ENCODE results near the gene JAG2.
"Not testable (repeated sequence)": the region's sequence is repeated elsewhere in the genome, so short reads cannot be mapped to it uniquely, and the experiment has no call there.

Gene JAG2

GRCh38 chr14:105137481-105138020 lies 31.0 kb downstream of the JAG2 start:
- DNase-seq, result no peak

GRCh38 chr14:105136401-105137322 lies 31.9 kb downstream of the JAG2 start:
- no peak for DNase-seq

- no peak for DNase-seq
Measured at GRCh38 chr14:105135700-105136395, 32.7 kb downstream of the JAG2 start.

GRCh38 chr14:105132921-105133654 lies 35.5 kb downstream of the JAG2 start:
- DNase-seq, result no peak

GRCh38 chr14:105131241-105131640 lies 37.3 kb downstream of the JAG2 start:
- DNase-seq, result no peak

- DNase-seq, result no peak
Measured at GRCh38 chr14:105128059-105128458, 40.5 kb downstream of the JAG2 start.

GRCh38 chr14:105126981-105127329 lies 41.6 kb downstream of the JAG2 start:
- no peak for DNase-seq

- DNase-seq, result no peak
Measured at GRCh38 chr14:105126126-105126980, 42.2 kb downstream of the JAG2 start.

- DNase-seq, result no peak
Measured at GRCh38 chr14:105124823-105125222, 43.8 kb downstream of the JAG2 start.

- DNase-seq, result no peak
Measured at GRCh38 chr14:105123981-105124765, 44.4 kb downstream of the JAG2 start.

GRCh38 chr14:105123064-105123665 lies 45.4 kb downstream of the JAG2 start:
- no peak for DNase-seq

GRCh38 chr14:105120056-105120455 lies 48.5 kb downstream of the JAG2 start:
- no peak for DNase-seq

GRCh38 chr14:105119408-105120025 lies 49.1 kb downstream of the JAG2 start:
- peak; percentile 20 for DNase-seq

- DNase-seq, result no peak
Measured at GRCh38 chr14:105118646-105119407, 49.7 kb downstream of the JAG2 start.

- DNase-seq, result no peak
Measured at GRCh38 chr14:105117710-105118385, 50.7 kb downstream of the JAG2 start.

GRCh38 chr14:105117257-105117646 lies 51.3 kb downstream of the JAG2 start:
- no peak for DNase-seq

- DNase-seq, result no peak
Measured at GRCh38 chr14:105116451-105117256, 51.9 kb downstream of the JAG2 start.

GRCh38 chr14:105109243-105109642 lies 59.3 kb downstream of the JAG2 start:
- not testable (repeated sequence) for DNase-seq
